Trophoblast cell (in vitro differentiated cells and primary cell): ENCODE results near the gene CBX8.
A peak's percentile ranks its signal among the peaks of the same experiment; 100 is the strongest.

ENCODE experiments used
- DNase-seq, 2 donors: peaks; one replicate each; pipeline ENCODE4 v3.0.0-alpha.2; 2016
- H2AFZ ChIP-seq: 2 replicates; pipeline ENCODE4 v1.6.1; 2013; ENCODE audit warnings: low read length, moderate library complexity, mild to moderate bottlenecking; ENCODE audit not compliant: insufficient read depth, poor library complexity
- H2AK5ac ChIP-seq: 2 replicates; pipeline ENCODE4 v1.6.1; 2013; ENCODE audit warnings: mild to moderate bottlenecking, low read length
- H2BK120ac ChIP-seq: 2 replicates; pipeline ENCODE4 v1.6.1; 2013; ENCODE audit warnings: low read length, mild to moderate bottlenecking, moderate library complexity; ENCODE audit not compliant: insufficient read depth, poor library complexity
- H2BK12ac ChIP-seq: 2 replicates; pipeline ENCODE4 v1.6.1; 2013; ENCODE audit warnings: mild to moderate bottlenecking, low read length, moderate library complexity
- H2BK5ac ChIP-seq: 2 replicates; pipeline ENCODE4 v1.6.1; 2013; ENCODE audit warnings: low read length, low read depth, moderate library complexity, mild to moderate bottlenecking; ENCODE audit not compliant: poor library complexity
- H3K14ac ChIP-seq: 2 replicates; pipeline ENCODE4 v1.6.1; 2013; ENCODE audit warnings: mild to moderate bottlenecking, low read length
- H3K18ac ChIP-seq: 2 replicates; pipeline ENCODE4 v1.6.1; 2013; ENCODE audit warnings: mild to moderate bottlenecking, low read length
- H3K23ac ChIP-seq: 2 replicates; pipeline ENCODE4 v1.6.1; 2013; ENCODE audit warnings: low read length
- H3K27ac ChIP-seq: 2 replicates; pipeline ENCODE4 v1.5.1; 2013; ENCODE audit warnings: low read depth, mild to moderate bottlenecking, inconsistent platforms, low read length, moderate library complexity
- H3K27me3 ChIP-seq: 2 replicates; pipeline ENCODE4 v1.6.1; 2013; ENCODE audit warnings: inconsistent platforms, mild to moderate bottlenecking, low read length, moderate library complexity; ENCODE audit not compliant: insufficient read depth
- H3K36me3 ChIP-seq, 2 experiments: 1 replicate in 1 of 2; 2 replicates in 1 of 2; pipeline ENCODE4 v1.6.1; 2013; ENCODE audit warnings: low read length in 2 of 2, mild to moderate bottlenecking in 2 of 2, moderate library complexity in 1 of 2; ENCODE audit not compliant: insufficient read depth in 2 of 2, control insufficient read depth in 1 of 2
- H3K4ac ChIP-seq: 2 replicates; pipeline ENCODE4 v1.6.1; 2013; ENCODE audit warnings: low read depth, mild to moderate bottlenecking, low read length, moderate library complexity
- H3K4me1 ChIP-seq, 2 experiments: 1 replicate in 1 of 2; 2 replicates in 1 of 2; pipeline ENCODE4 v1.6.1; 2013; ENCODE audit warnings: low read length in 2 of 2, mild to moderate bottlenecking in 2 of 2, moderate library complexity in 1 of 2; ENCODE audit not compliant: insufficient read depth in 2 of 2, control insufficient read depth in 1 of 2
- H3K4me2 ChIP-seq: 2 replicates; pipeline ENCODE4 v1.6.1; 2013; ENCODE audit warnings: inconsistent platforms, mild to moderate bottlenecking, low read length, moderate library complexity
- H3K4me3 ChIP-seq: 2 replicates; pipeline ENCODE4 v1.5.1; 2013; ENCODE audit warnings: mild to moderate bottlenecking, low read depth, low read length, inconsistent platforms
- H3K79me1 ChIP-seq: one replicate; pipeline ENCODE4 v1.6.1; 2013; ENCODE audit warnings: low read length
- H3K79me2 ChIP-seq: 2 replicates; pipeline ENCODE4 v1.6.1; 2013; ENCODE audit warnings: low read length, mild to moderate bottlenecking; ENCODE audit not compliant: control insufficient read depth, insufficient read depth, poor library complexity
- H3K9ac ChIP-seq: 2 replicates; pipeline ENCODE4 v1.6.1; 2013; ENCODE audit warnings: mild to moderate bottlenecking, low read length
- H3K9me3 ChIP-seq: 2 replicates; pipeline ENCODE4 v1.6.1; 2013; ENCODE audit warnings: low read depth, mild to moderate bottlenecking, control low read depth, inconsistent platforms, low read length; ENCODE audit not compliant: insufficient read depth
- H4K12ac ChIP-seq: 2 replicates; pipeline ENCODE4 v1.6.1; 2013; ENCODE audit warnings: low read depth, mild to moderate bottlenecking, low read length, moderate library complexity
- H4K8ac ChIP-seq: 2 replicates; pipeline ENCODE4 v1.6.1; 2013; ENCODE audit warnings: low read depth, mild to moderate bottlenecking, low read length, moderate library complexity
- H4K91ac ChIP-seq: one replicate; pipeline ENCODE4 v1.6.1; 2013; ENCODE audit warnings: low read depth, mild to moderate bottlenecking, low read length, moderate library complexity
- WGBS: extraction: QIAGEN DNeasy Blood & Tissue Kit; methylation state at CpG from one replicate; pipeline ENCODE4 v1.1.7; 2013; ENCODE audit warnings: missing lambda C conversion rate; ENCODE audit not compliant: insufficient read length, insufficient coverage; ENCODE audit errors: extremely low coverage; 5-methylcytosine and 5-hydroxymethylcytosine counted together

The CBX8 gene

GRCh38 chr17:79803997-79804855 lies 7.3 kb upstream of the CBX8 start:
- peak overlapping the region; percentile 42 for H3K4me2 ChIP-seq
- H3K9me3 ChIP-seq, result peaks cover 19% of the 10 kb centered on the region
- H3K9ac ChIP-seq, result no peak overlapping the region
- H3K27me3 ChIP-seq, result peaks cover 98% of the 10 kb centered on the region
- H4K8ac ChIP-seq, result no peak overlapping the region
- H2BK5ac ChIP-seq, result no peak overlapping the region
- no peak overlapping the region for H3K14ac ChIP-seq
- no peak overlapping the region for H2BK12ac ChIP-seq
- H3K4ac ChIP-seq, result no peak overlapping the region
- no peaks in the 10 kb centered on the region for H3K79me1 ChIP-seq
- H4K91ac ChIP-seq, result no peak overlapping the region
- H4K12ac ChIP-seq, result no peak overlapping the region
- no peak overlapping the region for H2AK5ac ChIP-seq
- no peak overlapping the region for H3K23ac ChIP-seq
- no CpG with 5 or more reads among the region's 76 CpGs for WGBS
- no peak overlapping the region for H3K18ac ChIP-seq
- H2BK120ac ChIP-seq, result no peak overlapping the region
- H3K4me3 ChIP-seq, result no peak overlapping the region
- no peaks in the 10 kb centered on the region for H3K79me2 ChIP-seq
- no peak overlapping the region for H3K27ac ChIP-seq
- no peak overlapping the region for H2AFZ ChIP-seq
- no peaks in the 10 kb centered on the region for H3K36me3 ChIP-seq
- no peak for DNase-seq
- H3K4me1 ChIP-seq, result peaks cover 5 to 12% of the 10 kb centered on the region in 2 experiments

GRCh38 chr17:79803421-79803996 lies 6.6 kb upstream of the CBX8 start:
- no peaks in the 10 kb centered on the region for H3K36me3 ChIP-seq
- H3K23ac ChIP-seq, result no peak overlapping the region
- H4K12ac ChIP-seq, result no peak overlapping the region
- no peak overlapping the region for H3K14ac ChIP-seq
- no peak overlapping the region for H3K4me3 ChIP-seq
- H2AFZ ChIP-seq, result no peak overlapping the region
- no peak overlapping the region for H4K91ac ChIP-seq
- no peak for DNase-seq
- peaks cover 99% of the 10 kb centered on the region for H3K27me3 ChIP-seq
- H3K4me1 ChIP-seq, result peaks cover 5 to 14% of the 10 kb centered on the region in 2 experiments
- no peak overlapping the region for H2AK5ac ChIP-seq
- H4K8ac ChIP-seq, result no peak overlapping the region
- H2BK12ac ChIP-seq, result no peak overlapping the region
- no peak overlapping the region for H3K18ac ChIP-seq
- no peak overlapping the region for H3K9ac ChIP-seq
- H3K79me2 ChIP-seq, result no peaks in the 10 kb centered on the region
- no peak overlapping the region for H3K27ac ChIP-seq
- no peak overlapping the region for H2BK5ac ChIP-seq
- H3K9me3 ChIP-seq, result peaks cover 20% of the 10 kb centered on the region
- H3K4me2 ChIP-seq, result no peak overlapping the region
- no CpG with 5 or more reads among the region's 31 CpGs for WGBS
- H3K4ac ChIP-seq, result no peak overlapping the region
- H3K79me1 ChIP-seq, result no peaks in the 10 kb centered on the region
- H2BK120ac ChIP-seq, result no peak overlapping the region

- Histone ChIP-seq H2BK12ac (no peak overlapping the region), H3K27me3 (peaks cover 99% of the 10 kb centered on the region), H3K14ac (no peak overlapping the region), H4K12ac (no peak overlapping the region), H3K4ac (no peak overlapping the region), H2BK5ac (no peak overlapping the region), H3K36me3 (no peaks in the 10 kb centered on the region), H4K8ac (no peak overlapping the region), H2BK120ac (no peak overlapping the region), H4K91ac (no peak overlapping the region), H3K79me2 (no peaks in the 10 kb centered on the region), H2AK5ac (no peak overlapping the region), H3K4me3 (no peak overlapping the region), H3K9ac (no peak overlapping the region), H3K18ac (no peak overlapping the region), H3K23ac (no peak overlapping the region), H3K4me1 (peaks cover 11 to 20% of the 10 kb centered on the region in 2 experiments), H3K9me3 (peaks cover 20% of the 10 kb centered on the region), H2AFZ (no peak overlapping the region), H3K27ac (no peak overlapping the region), H3K79me1 (no peaks in the 10 kb centered on the region), H3K4me2 (no peak overlapping the region)
- no peak for DNase-seq
- no CpG with 5 or more reads among the region's 57 CpGs for WGBS
Measured at GRCh38 chr17:79802736-79803420, 6.0 kb upstream of the CBX8 start.

- H2BK5ac ChIP-seq, result no peak overlapping the region
- no peak overlapping the region for H3K27ac ChIP-seq
- no peaks in the 10 kb centered on the region for H3K79me2 ChIP-seq
- H3K9me3 ChIP-seq, result peaks cover 17% of the 10 kb centered on the region
- peaks cover 95% of the 10 kb centered on the region for H3K27me3 ChIP-seq
- no peak overlapping the region for H3K4me3 ChIP-seq
- H3K4me2 ChIP-seq, result no peak overlapping the region
- H3K23ac ChIP-seq, result no peak overlapping the region
- H4K12ac ChIP-seq, result no peak overlapping the region
- peaks cover 14 to 23% of the 10 kb centered on the region in 2 experiments for H3K4me1 ChIP-seq
- H3K9ac ChIP-seq, result no peak overlapping the region
- no peak overlapping the region for H4K91ac ChIP-seq
- no peak overlapping the region for H2AFZ ChIP-seq
- no peak overlapping the region for H3K18ac ChIP-seq
- no peak for DNase-seq
- no peak overlapping the region for H3K4ac ChIP-seq
- H4K8ac ChIP-seq, result no peak overlapping the region
- no CpG with 5 or more reads among the region's 11 CpGs for WGBS
- H3K14ac ChIP-seq, result no peak overlapping the region
- peaks cover 2% of the 10 kb centered on the region for H3K79me1 ChIP-seq
- H2BK120ac ChIP-seq, result no peak overlapping the region
- H2BK12ac ChIP-seq, result no peak overlapping the region
- H3K36me3 ChIP-seq, result no peaks in the 10 kb centered on the region
- no peak overlapping the region for H2AK5ac ChIP-seq
Measured at GRCh38 chr17:79802039-79802735, 5.3 kb upstream of the CBX8 start.
